ENCODE data around the gene HOXA2.

GRCh38 chr7:27114881-27115220 lies 12.4 kb upstream of the HOXA2 start:
- no peak for TF ChIP-seq POLR2A (IDR thresholded peaks at IDR 0.05; ENCODE audit: low read depth, low read length)
- TF ChIP-seq TAF1 (IDR thresholded peaks at IDR 0.05; ENCODE audit: borderline replicate concordance, low read depth, low read length) = no peak
- TF ChIP-seq POLR2AphosphoS5 (IDR thresholded peaks at IDR 0.05; ENCODE audit: low read depth, low read length) = no peak

Measured in GM12892 (cell line).